ENCODE measurements around the gene FBXO41.

Gene FBXO41

GRCh38 chr2:73233154-73233931 lies 50.9 kb downstream of the FBXO41 start, which contains the start of gene PRADC1:
PRADC1 (minus strand) TSS chr2:73233239; CDS start chr2:73233160, 79 bp downstream.
- TF ChIP-seq, protein P1, sequence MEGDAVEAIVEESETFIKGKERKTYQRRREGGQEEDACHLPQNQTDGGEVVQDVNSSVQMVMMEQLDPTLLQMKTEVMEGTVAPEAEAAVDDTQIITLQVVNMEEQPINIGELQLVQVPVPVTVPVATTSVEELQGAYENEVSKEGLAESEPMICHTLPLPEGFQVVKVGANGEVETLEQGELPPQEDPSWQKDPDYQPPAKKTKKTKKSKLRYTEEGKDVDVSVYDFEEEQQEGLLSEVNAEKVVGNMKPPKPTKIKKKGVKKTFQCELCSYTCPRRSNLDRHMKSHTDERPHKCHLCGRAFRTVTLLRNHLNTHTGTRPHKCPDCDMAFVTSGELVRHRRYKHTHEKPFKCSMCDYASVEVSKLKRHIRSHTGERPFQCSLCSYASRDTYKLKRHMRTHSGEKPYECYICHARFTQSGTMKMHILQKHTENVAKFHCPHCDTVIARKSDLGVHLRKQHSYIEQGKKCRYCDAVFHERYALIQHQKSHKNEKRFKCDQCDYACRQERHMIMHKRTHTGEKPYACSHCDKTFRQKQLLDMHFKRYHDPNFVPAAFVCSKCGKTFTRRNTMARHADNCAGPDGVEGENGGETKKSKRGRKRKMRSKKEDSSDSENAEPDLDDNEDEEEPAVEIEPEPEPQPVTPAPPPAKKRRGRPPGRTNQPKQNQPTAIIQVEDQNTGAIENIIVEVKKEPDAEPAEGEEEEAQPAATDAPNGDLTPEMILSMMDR (IDR thresholded peaks at IDR 0.05; ENCODE audit: insufficient read depth, missing control alignments), result no peak
- DNase-seq (ENCODE audit: insufficient read length, low spot score), result peak; percentile 92
- no peak for FAIRE-seq

DNA sequence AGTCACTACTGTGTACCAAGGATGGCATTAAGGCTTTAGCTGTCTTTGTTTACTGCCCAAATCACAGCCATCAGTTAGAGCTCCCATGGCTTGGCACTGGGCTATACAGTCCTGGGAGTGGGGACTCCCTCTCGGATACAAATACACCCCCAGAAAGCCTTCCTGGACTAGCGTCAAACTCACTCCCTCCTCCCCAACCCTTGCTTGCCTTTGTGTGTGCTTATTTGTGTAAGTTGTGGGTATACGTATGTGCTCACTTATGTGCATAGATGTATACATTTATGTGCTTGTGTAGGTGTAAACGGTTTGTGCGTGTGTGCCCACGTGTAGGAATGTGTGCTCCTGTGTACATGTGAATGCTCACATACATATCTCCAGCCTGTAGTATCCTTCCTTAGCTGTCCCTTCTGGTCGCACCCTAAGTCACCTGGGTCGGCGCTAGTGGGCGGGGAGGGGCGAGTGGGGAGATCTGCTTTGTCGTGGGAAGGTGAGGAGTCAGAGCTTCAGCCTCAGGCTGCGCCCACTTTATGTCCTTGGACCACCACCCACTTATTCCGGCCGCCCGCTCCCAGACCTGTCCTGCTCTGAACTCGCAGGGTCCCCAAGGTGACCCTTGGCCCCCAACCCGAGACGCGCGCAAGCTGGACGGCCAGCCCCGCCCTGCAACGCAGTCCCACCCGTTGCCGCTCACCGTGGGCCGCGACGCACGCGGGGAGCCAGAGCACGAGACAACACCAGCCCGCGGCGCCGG lies 51.7 kb downstream of the FBXO41 start:
- no peak for FAIRE-seq

GRCh38 chr2:73228631-73229030 lies 55.6 kb downstream of the FBXO41 start:
- DNase-seq (ENCODE audit: insufficient read length, low spot score) (no peak), FAIRE-seq (no peak)
- TF ChIP-seq, protein P1 (IDR thresholded peaks at IDR 0.05; ENCODE audit: insufficient read depth, missing control alignments), result no peak

More for the DNA sequence above, 51.7 kb downstream of the FBXO41 start:
- DNase-seq (ENCODE audit: insufficient read length, low spot score), result no peak
- TF ChIP-seq, protein P1 (IDR thresholded peaks at IDR 0.05; ENCODE audit: insufficient read depth, missing control alignments), result no peak

- DNase-seq (ENCODE audit: insufficient read length, low spot score) (no peak), FAIRE-seq (no peak)
- TF ChIP-seq, protein P1 (IDR thresholded peaks at IDR 0.05; ENCODE audit: insufficient read depth, missing control alignments), result no peak
These were observed 57.2 kb downstream of the FBXO41 start for GRCh38 chr2:73227086-73227485.

DNA sequence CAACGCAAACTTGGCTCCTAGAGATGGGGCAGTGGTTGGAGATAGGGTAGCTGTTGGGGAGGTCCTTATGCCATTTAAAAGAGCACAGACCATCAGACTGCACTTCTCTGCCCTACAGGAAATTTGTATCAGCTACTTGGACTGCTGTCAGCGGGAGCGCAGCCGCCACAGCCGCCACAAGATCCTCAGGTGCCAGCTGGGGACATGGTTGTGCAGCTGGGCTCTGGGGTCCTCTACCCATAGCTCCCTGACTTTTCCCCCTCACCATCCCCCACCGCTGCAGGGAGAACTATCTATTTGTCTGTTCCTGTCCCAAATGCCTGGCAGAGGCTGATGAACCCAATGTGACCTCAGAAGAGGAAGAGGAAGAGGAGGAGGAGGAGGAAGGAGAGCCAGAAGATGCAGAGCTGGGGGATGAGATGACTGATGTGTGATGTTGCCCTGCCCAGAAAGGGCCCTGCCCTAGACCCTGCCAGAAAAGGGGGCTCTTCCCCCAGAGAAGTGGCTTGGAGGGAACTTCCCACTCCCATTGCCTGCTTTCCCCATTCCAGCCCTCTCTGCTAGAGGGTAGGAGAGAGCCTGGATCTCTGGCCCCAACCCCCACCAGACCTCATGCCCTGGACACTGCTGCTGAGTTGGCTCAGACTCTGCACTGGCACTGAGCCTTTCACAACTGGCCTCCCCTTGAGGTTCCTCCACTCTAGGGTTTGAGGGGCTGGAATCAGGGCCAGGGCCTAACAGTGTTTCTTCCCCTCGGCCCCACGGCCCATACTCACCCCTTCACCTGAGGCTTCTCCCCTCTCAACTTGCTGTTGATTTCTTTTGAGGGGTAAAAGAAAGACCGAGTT lies 58.5 kb downstream of the FBXO41 start:
- FAIRE-seq (no peak), DNase-seq (ENCODE audit: insufficient read length, low spot score) (no peak)
- TF ChIP-seq, protein P1 (IDR thresholded peaks at IDR 0.05; ENCODE audit: insufficient read depth, missing control alignments), result no peak

- DNase-seq (ENCODE audit: insufficient read length, low spot score), result no peak
- TF ChIP-seq, protein P1 (IDR thresholded peaks at IDR 0.05; ENCODE audit: insufficient read depth, missing control alignments), result no peak
- FAIRE-seq, result no peak
These were observed 60.5 kb downstream of the FBXO41 start for GRCh38 chr2:73223821-73224220.
